Prostate gland (tissue), 2 donors: Measurements from ENCODE around the gene SF3B3. TPM values are rescaled to one million over a fixed set of nuclear protein-coding genes. Genes with fewer than 3 reads are reported as not detected.

Experiments
- DNase-seq: peaks from one replicate; pipeline ENCODE4 v3.0.0-alpha.2; 2019; ENCODE audit warnings: low spot score
- H3K27ac ChIP-seq, 2 donors: fragments of 200-600 bp; sonication (generic); 2 replicates each; pipeline ENCODE4 v1.5.1; 2017 to 2019
- H3K27me3 ChIP-seq: fragments of 200-600 bp; sonication (generic); replicated peaks from 2 replicates; pipeline ENCODE4 v1.5.1; 2019; ENCODE audit not compliant: insufficient read depth
- H3K36me3 ChIP-seq, 2 donors: fragments of 200-600 bp; sonication (generic); 1 replicate in 1 of 2; 2 replicates in 1 of 2; pipeline versions ENCODE4 v1.5.1 to v1.8.1; 2017 to 2019
- H3K4me1 ChIP-seq: fragments of 200-600 bp; sonication (generic); replicated peaks from 2 replicates; pipeline ENCODE4 v1.5.1; 2019
- H3K4me3 ChIP-seq, 2 donors: fragments of 200-600 bp; sonication (generic); 2 replicates each; pipeline ENCODE4 v1.5.1; 2017 to 2019
- H3K9me3 ChIP-seq: fragments of 200-600 bp; sonication (generic); 2 replicates; pipeline ENCODE4 v1.5.1; 2017
- CTCF ChIP-seq, 4 experiments: fragments of 200-600 bp in 2 of 4; fragments of 450-650 bp in 2 of 4; sonication (generic) in 2 of 4; IDR thresholded peaks; 1 replicate in 3 of 4; 2 replicates in 1 of 4; pipeline ENCODE4 v1.5.1; 2016 to 2019; ENCODE audit warnings: antibody characterized with exemption in 4 of 4, mild to moderate bottlenecking in 2 of 4, moderate library complexity in 2 of 4
- POLR2A ChIP-seq: fragments of 450-650 bp; IDR thresholded peaks from one replicate; pipeline ENCODE4 v1.6.1; 2016; ENCODE audit warnings: antibody characterized with exemption, mild to moderate bottlenecking
- POLR2AphosphoS5 ChIP-seq: sonication (generic); formaldehyde crosslinking; IDR thresholded peaks from one replicate; pipeline ENCODE4 v1.6.1; 2017; ENCODE audit warnings: antibody characterized with exemption
- WGBS: methylation state at CpG from one replicate; pipeline ENCODE4 v1.1.5; 2018; 5-methylcytosine and 5-hydroxymethylcytosine counted together
- intact Hi-C: fragments of 100-400 bp; cut with DNase I; formaldehyde crosslinking; loops from one replicate; pipeline ENCODE4 v1.14.2; 2022
- total RNA-seq, 2 donors: library from RNA; depleted of rRNA; stranded (reverse); fragments of >200 nt; gene quantifications; one replicate each; pipeline ENCODE4 v1.1.0, GENCODE V29; 2016

Gene SF3B3
- total RNA-seq, 2 donors from 2014 or later: 98.4 to 138 TPM

GRCh38 chr16:70575376-70575775, 51.8 kb downstream of the SF3B3 start:
- no peak for DNase-seq

GRCh38 chr16:70576431-70577255, 53.0 kb downstream of the SF3B3 start:
- TF ChIP-seq POLR2A: no peak
- TF ChIP-seq CTCF (IDR thresholded peaks at IDR 0.05): no peak
- TF ChIP-seq POLR2AphosphoS5: no peak
- Histone ChIP-seq H3K27ac (no peak overlapping the region), H3K9me3 (no peaks in the 10 kb centered on the region), H3K36me3 (peaks cover 7 to 10% of the 10 kb centered on the region in 2 donors), H3K27me3 (no peaks in the 10 kb centered on the region), H3K4me1 (no peaks in the 10 kb centered on the region), H3K4me3 (no peak overlapping the region)
- no peak for DNase-seq
- WGBS: 52% methylated on average over 10 of the region's 10 CpGs
- intact Hi-C loops: no loop called here

More at GRCh38 chr16:70575376-70575775, 51.8 kb downstream of the SF3B3 start:
- no peak overlapping the region for H3K4me3 ChIP-seq
- H3K36me3 ChIP-seq: peaks cover 16 to 23% of the 10 kb centered on the region in 2 donors
- H3K27me3 ChIP-seq: no peaks in the 10 kb centered on the region
- TF ChIP-seq CTCF (IDR thresholded peaks at IDR 0.05): no peak
- no peak for TF ChIP-seq POLR2AphosphoS5
- no peak for TF ChIP-seq POLR2A
- H3K9me3 ChIP-seq: no peaks in the 10 kb centered on the region
- 89% methylated on average over 7 of the region's 7 CpGs for WGBS
- H3K27ac ChIP-seq: no peak overlapping the region
- H3K4me1 ChIP-seq: no peaks in the 10 kb centered on the region
- intact Hi-C loops: no loop called here

GRCh38 chr16:70577256-70577698, 53.7 kb downstream of the SF3B3 start:
- Histone ChIP-seq H3K9me3 (no peaks in the 10 kb centered on the region), H3K36me3 (peaks cover under 1 to 4% of the 10 kb centered on the region in 2 donors), H3K4me1 (no peaks in the 10 kb centered on the region), H3K4me3 (no peak overlapping the region), H3K27me3 (no peaks in the 10 kb centered on the region), H3K27ac (no peak overlapping the region)
- no peak for TF ChIP-seq CTCF (IDR thresholded peaks at IDR 0.05)
- no peak for TF ChIP-seq POLR2AphosphoS5
- no peak for TF ChIP-seq POLR2A
- intact Hi-C loops: no loop called here
- DNase-seq: no peak
- 62% methylated on average over 9 of the region's 9 CpGs for WGBS

GRCh38 chr16:70578035-70578434, 54.4 kb downstream of the SF3B3 start:
- H3K4me1 ChIP-seq: no peaks in the 10 kb centered on the region

More at GRCh38 chr16:70578035-70578434, 54.4 kb downstream of the SF3B3 start:
- TF ChIP-seq POLR2AphosphoS5 (no peak), POLR2A (no peak), CTCF (IDR thresholded peaks at IDR 0.05) (no peak)
- no peaks in the 10 kb centered on the region for H3K36me3 ChIP-seq
- WGBS: 85% methylated on average over 3 of the region's 3 CpGs
- H3K27me3 ChIP-seq: no peaks in the 10 kb centered on the region
- H3K9me3 ChIP-seq: no peaks in the 10 kb centered on the region
- H3K4me3 ChIP-seq: no peak overlapping the region
- no peak overlapping the region for H3K27ac ChIP-seq
- intact Hi-C loops: no loop called here
- no peak for DNase-seq
